Upper lobe of left lung (tissue), 6 donors: ENCODE data around the gene ARPP19. TPM values are rescaled to one million over a fixed set of nuclear protein-coding genes. Genes with fewer than 3 reads are reported as not detected.

ENCODE experiments used
- total RNA-seq, 6 donors: library from RNA; depleted of rRNA in 4 of 6; stranded (reverse); fragments of >200 nt in 4 of 6; gene quantifications; one replicate each; pipeline versions ENCODE4 v1.1.0 to v1.2.1, GENCODE V29; 2016 to 2021
- donor health status: DM: no; HTN: no; CAD: no; lungs with moderate emphysema.
- donor health status: DM: no; HTN: yes; CAD: no; lungs with severe emphysema.

ARPP19 gene
- total RNA-seq, 6 donors from 2014 or later, result 29.3 to 159 (median 139) TPM

Other genes starting within 250 kb of the ARPP19 start
- 10 to 100 TPM; 24.8 to 76.5 (median 35.5) TPM for gene MYO5A, start 40.1 kb downstream of the ARPP19 start, total RNA-seq
- 100 to 1,000 TPM in 2 of 6 donors, 10 to 100 TPM in 4; 30.8 to 115 (median 45.4) TPM for gene ATOSA, start 110.4 kb upstream of the ARPP19 start, total RNA-seq
- gene ONECUT1, start 221.3 kb upstream of the ARPP19 start, total RNA-seq, result under 1 TPM in 1 of 6 donors, not detected in 5; 0.17 TPM